ENCODE data around the gene EVX2.

DNA sequence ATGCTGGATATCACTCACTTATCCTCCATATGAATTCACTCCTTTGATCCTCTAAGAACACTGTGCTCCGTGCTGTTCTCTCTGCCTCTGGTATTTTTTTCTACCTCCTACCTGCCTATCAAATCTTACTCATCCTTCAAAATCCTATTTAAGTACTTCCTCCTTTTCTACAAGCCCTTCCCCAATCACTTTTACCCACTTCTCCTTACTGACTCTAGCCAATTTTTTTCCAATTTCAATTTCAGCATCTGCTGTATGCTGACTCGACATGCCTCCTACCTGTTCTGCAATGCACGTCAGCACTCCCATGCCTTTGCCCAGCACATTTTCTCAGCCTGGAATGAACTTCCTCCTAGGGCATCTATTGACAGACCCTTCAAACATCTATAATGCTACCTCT lies 44.4 kb downstream of the EVX2 start:
- TF ChIP-seq YY1 (IDR thresholded peaks at IDR 0.05; ENCODE audit: insufficient read depth, insufficient read length) (no peak), SUZ12 (IDR thresholded peaks at IDR 0.05; ENCODE audit: extremely low read depth, insufficient read depth, insufficient read length) (no peak), ZNF274 (IDR thresholded peaks at IDR 0.05; ENCODE audit: low read depth, low read length) (no peak)

All from NT2/D1 (cell line).